GM23338 (cell line): Measurements from ENCODE around the gene MPIG6B. TPM values are rescaled to one million over a fixed set of nuclear protein-coding genes. Genes with fewer than 3 reads are reported as not detected.

Experiments
- ATAC-seq: fragments of 200-7000 bp; cut with Tn5 transposase; 3 replicates; pipeline ENCODE4 v1.9.1; 2020
- DNase-seq: peaks from one replicate; pipeline ENCODE4 v3.0.0-alpha.2; 2015; ENCODE audit warnings: low spot score
- H2AFZ ChIP-seq: fragments of 200-600 bp; sonication (generic); 2 replicates; pipeline ENCODE4 v1.8.0; 2016; ENCODE audit warnings: antibody characterized with exemption, mild to moderate bottlenecking, moderate library complexity
- H3F3A ChIP-seq: fragments of 200-600 bp; sonication (generic); replicated peaks from 2 replicates; pipeline ENCODE4 v1.8.0; 2017; ENCODE audit warnings: antibody characterized with exemption, mixed run types, low read depth
- H3K27ac ChIP-seq: fragments of 200-600 bp; sonication (generic); 2 replicates; pipeline ENCODE4 v1.6.1; 2016; ENCODE audit warnings: low read depth
- H3K27me3 ChIP-seq: fragments of 200-600 bp; sonication (generic); 2 replicates; pipeline ENCODE4 v1.8.0; 2016; ENCODE audit warnings: mild to moderate bottlenecking, mixed run types, moderate library complexity; ENCODE audit not compliant: insufficient read depth
- H3K36me3 ChIP-seq: fragments of 200-600 bp; sonication (generic); 2 replicates; pipeline ENCODE4 v1.8.0; 2016; ENCODE audit warnings: mild to moderate bottlenecking; ENCODE audit not compliant: insufficient read depth
- H3K4me1 ChIP-seq: fragments of 200-600 bp; sonication (generic); 2 replicates; pipeline ENCODE4 v1.8.0; 2016; ENCODE audit warnings: mild to moderate bottlenecking, moderate library complexity; ENCODE audit not compliant: insufficient read depth
- H3K4me2 ChIP-seq: fragments of 200-600 bp; sonication (generic); 2 replicates; pipeline ENCODE4 v1.7.1; 2017; ENCODE audit warnings: mixed run types
- H3K4me3 ChIP-seq: fragments of 200-600 bp; sonication (generic); 2 replicates; pipeline ENCODE4 v1.6.1; 2016; ENCODE audit warnings: mixed run types
- H3K79me2 ChIP-seq: fragments of 200-600 bp; sonication (generic); replicated peaks from 2 replicates; pipeline ENCODE4 v1.8.0; 2017; ENCODE audit warnings: mild to moderate bottlenecking; ENCODE audit not compliant: insufficient read depth
- H3K9me2 ChIP-seq: fragments of 200-600 bp; sonication (generic); 2 replicates; pipeline ENCODE4 v1.8.0; 2017; ENCODE audit not compliant: insufficient read depth
- H4K20me1 ChIP-seq: fragments of 200-600 bp; sonication (generic); replicated peaks from 2 replicates; pipeline ENCODE4 v1.8.0; 2017; ENCODE audit warnings: mild to moderate bottlenecking; ENCODE audit not compliant: insufficient read depth
- H3K27ac Mint-ChIP-seq: 2 replicates; pipeline ENCODE4 v1.8.0; 2020; ENCODE audit warnings: inconsistent platforms, mild to moderate bottlenecking, moderate library complexity, mixed read lengths
- H3K27me3 Mint-ChIP-seq: 3 replicates; pipeline ENCODE4 v1.8.0; 2022; ENCODE audit warnings: low read depth, mild to moderate bottlenecking, moderate library complexity, mixed read lengths, inconsistent platforms; ENCODE audit not compliant: insufficient read depth, poor library complexity
- H3K36me3 Mint-ChIP-seq: 3 replicates; pipeline ENCODE4 v1.8.0; 2021; ENCODE audit warnings: low read depth, mild to moderate bottlenecking, inconsistent platforms, moderate library complexity, mixed read lengths
- H3K4me1 Mint-ChIP-seq: 3 replicates; pipeline ENCODE4 v1.8.0; 2020; ENCODE audit warnings: mild to moderate bottlenecking, inconsistent platforms, mixed read lengths
- H3K4me3 Mint-ChIP-seq: 3 replicates; pipeline ENCODE4 v1.8.0; 2021; ENCODE audit warnings: moderate library complexity, mild to moderate bottlenecking, inconsistent platforms, mixed read lengths
- H3K9me3 Mint-ChIP-seq: 3 replicates; pipeline ENCODE4 v1.8.0; 2020; ENCODE audit warnings: moderate library complexity, mild to moderate bottlenecking, inconsistent platforms, mixed read lengths
- CREB1 ChIP-seq: fragments of 250-450 bp; sonication (Bioruptor Pico); IDR thresholded peaks from 2 replicates; pipeline ENCODE4 v1.5.0; 2020; ENCODE audit warnings: low read depth, mild to moderate bottlenecking, moderate library complexity
- CTCF ChIP-seq, 2 experiments: fragments of 200-600 bp in 1 of 2; sonication (generic) in 1 of 2; conservative IDR thresholded peaks; 2 replicates each; pipeline versions ENCODE4 v1.5.1 to v1.6.1; 2016 to 2017; ENCODE audit warnings: antibody characterized with exemption in 2 of 2, low read depth in 2 of 2, mild to moderate bottlenecking in 2 of 2, moderate library complexity in 1 of 2
- ETS1 ChIP-seq: IDR thresholded peaks from 2 replicates; pipeline ENCODE4 v1.6.1; 2016; ENCODE audit warnings: antibody characterized with exemption
- EZH2 ChIP-seq: fragments of 200-600 bp; sonication (generic); IDR thresholded peaks from one replicate; pipeline ENCODE4 v1.8.0; 2017; ENCODE audit warnings: antibody characterized with exemption, mild to moderate bottlenecking, low read depth; ENCODE audit not compliant: unreplicated experiment
- EZH2phosphoT487 ChIP-seq: fragments of 200-600 bp; sonication (generic); IDR thresholded peaks from one replicate; pipeline ENCODE4 v1.8.1; 2018; ENCODE audit warnings: antibody characterized with exemption; ENCODE audit not compliant: unreplicated experiment
- JUNB ChIP-seq: IDR thresholded peaks from one replicate; pipeline ENCODE4 v1.6.1; 2016; ENCODE audit warnings: antibody characterized with exemption; ENCODE audit not compliant: unreplicated experiment
- NANOG ChIP-seq: IDR thresholded peaks from 2 replicates; pipeline ENCODE4 v1.6.1; 2016; ENCODE audit warnings: antibody characterized with exemption, borderline replicate concordance
- POLR2AphosphoS5 ChIP-seq: IDR thresholded peaks from 2 replicates; pipeline ENCODE4 v1.6.1; 2016; ENCODE audit warnings: antibody characterized with exemption, low read depth
- REST ChIP-seq: IDR thresholded peaks from one replicate; pipeline ENCODE4 v1.6.1; 2018; ENCODE audit warnings: antibody characterized with exemption; ENCODE audit not compliant: unreplicated experiment
- STAT1 ChIP-seq: IDR thresholded peaks from one replicate; pipeline ENCODE4 v1.6.1; 2016; ENCODE audit warnings: antibody characterized with exemption; ENCODE audit not compliant: unreplicated experiment
- ZNF114 ChIP-seq: fragments of 250-450 bp; sonication (Bioruptor Pico); IDR thresholded peaks from 2 replicates; pipeline ENCODE4 v1.5.0; 2020; ENCODE audit warnings: mild to moderate bottlenecking, moderate library complexity
- ZNF331 ChIP-seq: fragments of 250-450 bp; sonication (Bioruptor Pico); IDR thresholded peaks from 2 replicates; pipeline ENCODE4 v1.5.0; 2020; ENCODE audit warnings: low read depth, mild to moderate bottlenecking, moderate library complexity
- ZNF462 ChIP-seq: fragments of 250-450 bp; sonication (Bioruptor Pico); IDR thresholded peaks from 2 replicates; pipeline ENCODE4 v1.5.0; 2020; ENCODE audit warnings: mild to moderate bottlenecking, moderate library complexity
- polyA plus RNA-seq: library from polyadenylated mRNA; unstranded; fragments of >200 nt; fragmentation: Nextera tagmentation; extraction: Ambion mirVana; gene quantifications from 2 replicates; pipeline ENCODE4 v1.2.1, GENCODE V29; 2016
- total RNA-seq: library from RNA; depleted of rRNA; stranded (reverse); fragments of >200 nt; shearing (Covaris generic); gene quantifications from 2 replicates; pipeline ENCODE4 v1.2.3, GENCODE V29; 2014

Gene MPIG6B
- total and polyA plus RNA-seq, 2 experiments from 2014 or later = 0.13 TPM; not detected in 1

DNA sequence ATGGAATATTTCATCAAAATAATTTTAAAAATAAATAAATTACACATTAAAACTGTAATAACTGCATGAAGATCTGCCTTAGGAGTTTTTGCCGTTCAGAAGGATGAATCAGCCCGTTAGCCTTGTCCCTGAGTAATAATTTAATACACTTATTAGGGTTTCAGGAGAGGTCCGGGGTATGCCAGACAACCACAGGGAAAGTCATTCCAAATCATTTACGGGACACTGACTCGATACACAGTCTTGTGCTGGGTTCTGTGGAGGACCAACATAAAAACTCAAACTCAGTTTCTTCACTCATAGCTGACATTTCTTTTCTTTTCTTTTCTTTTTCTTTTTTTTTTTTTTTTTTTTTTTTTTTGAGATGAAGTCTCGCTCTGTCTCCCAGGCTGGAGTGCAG is 17.2 kb upstream of the MPIG6B start:
- no peaks in the 10 kb centered on the region for H3K9me3 Mint-ChIP-seq
- Histone ChIP-seq H3K36me3 (no peaks in the 10 kb centered on the region), H2AFZ (no peak overlapping the region), H3K4me2 (no peak overlapping the region), H4K20me1 (0 out of 2 replicates have a peak, but pooled peaks cover 3% of the 10 kb centered on the region), H3K27me3 (no peaks in the 10 kb centered on the region), H3K27ac (no peak overlapping the region), H3K4me1 (peaks cover 5% of the 10 kb centered on the region; the same call in 1 of the 2 replicates), H3K79me2 (peaks cover 13% of the 10 kb centered on the region; the same call in 1 of the 2 replicates), H3K4me3 (no peak overlapping the region), H3K9me2 (no peaks in the 10 kb centered on the region), H3F3A (peaks cover 3% of the 10 kb centered on the region; the same call in 1 of the 2 replicates)
- TF ChIP-seq ZNF331 (CRISPR knock-in tag) (no peak), EZH2 (no peak), NANOG (no peak), POLR2AphosphoS5 (no peak), STAT1 (no peak), ZNF462 (CRISPR knock-in tag) (no peak), ETS1 (no peak), ZNF114 (CRISPR knock-in tag) (no peak), EZH2phosphoT487 (no peak), CREB1 (CRISPR knock-in tag) (no peak), CTCF (conservative IDR thresholded peaks at IDR 0.05; ENCODE audit: low read depth in 2 of 2) (no peak), REST (no peak), JUNB (no peak)
- no peak overlapping the region for H3K27ac Mint-ChIP-seq
- no peak overlapping the region for H3K4me3 Mint-ChIP-seq
- peaks cover 14% of the 10 kb centered on the region for H3K27me3 Mint-ChIP-seq
- DNase-seq = no peak
- peaks cover 13% of the 10 kb centered on the region for H3K4me1 Mint-ChIP-seq
- no peaks in the 10 kb centered on the region; the same call in 2 of the 3 replicates for H3K36me3 Mint-ChIP-seq
- no peak for ATAC-seq
